SU-DHL-6 (cell line): ENCODE measurements around the gene NFATC1.

Experiments
- CTCF ChIP-seq: fragments of 200-600 bp; sonication (generic); IDR thresholded peaks from one replicate; pipeline ENCODE4 v1.5.1; 2017; ENCODE audit warnings: antibody characterized with exemption, mild to moderate bottlenecking, low read length, moderate library complexity; ENCODE audit not compliant: insufficient read depth, poor library complexity, severe bottlenecking
- EZH2phosphoT487 ChIP-seq: fragments of 200-600 bp; sonication (generic), shearing (Covaris generic); conservative IDR thresholded peaks from 2 replicates; pipeline ENCODE4 v1.6.1; 2018; ENCODE audit warnings: mild to moderate bottlenecking, antibody characterized with exemption, low read length, moderate library complexity, mixed read lengths

- no peak for TF ChIP-seq CTCF
- no peak for TF ChIP-seq EZH2phosphoT487
Measured at GRCh38 chr18:79537758-79538157, 142.0 kb downstream of the NFATC1 start.
